ENCODE results near the gene SOHLH1.
"Not testable (repeated sequence)": the region's sequence is repeated elsewhere in the genome, so short reads cannot be mapped to it uniquely, and the experiment has no call there.

GRCh38 chr9:135672786-135673185, 26.5 kb downstream of the SOHLH1 start:
- TF ChIP-seq CTCF (IDR thresholded peaks at IDR 0.05 in 2 of 3, conservative IDR thresholded peaks at IDR 0.05 in 1 of 3; ENCODE audit: borderline replicate concordance in 1 of 3, insufficient read depth in 1 of 3, low read depth in 2 of 3, low read length in 2 of 3); SIN3A (IDR thresholded peaks at IDR 0.05; ENCODE audit: low read depth); POLR2A (IDR thresholded peaks at IDR 0.05; ENCODE audit: borderline replicate concordance, extremely low read depth, insufficient read depth, insufficient read length); ZFX (IDR thresholded peaks at IDR 0.05); RAD21 (IDR thresholded peaks at IDR 0.05; ENCODE audit: low read depth); EZH2 (IDR thresholded peaks at IDR 0.05): not testable (repeated sequence)

All from HCT116 (cell line).